ENCODE results near the gene LAS1L. TPM values are rescaled to one million over a fixed set of nuclear protein-coding genes. Genes with fewer than 3 reads are reported as not detected.

Gene LAS1L
- total and polyA plus RNA-seq, 2 donors (not counting 1 experiment from before 2014, with no cell fraction given) = 23.4 to 46.7 TPM

DNA sequence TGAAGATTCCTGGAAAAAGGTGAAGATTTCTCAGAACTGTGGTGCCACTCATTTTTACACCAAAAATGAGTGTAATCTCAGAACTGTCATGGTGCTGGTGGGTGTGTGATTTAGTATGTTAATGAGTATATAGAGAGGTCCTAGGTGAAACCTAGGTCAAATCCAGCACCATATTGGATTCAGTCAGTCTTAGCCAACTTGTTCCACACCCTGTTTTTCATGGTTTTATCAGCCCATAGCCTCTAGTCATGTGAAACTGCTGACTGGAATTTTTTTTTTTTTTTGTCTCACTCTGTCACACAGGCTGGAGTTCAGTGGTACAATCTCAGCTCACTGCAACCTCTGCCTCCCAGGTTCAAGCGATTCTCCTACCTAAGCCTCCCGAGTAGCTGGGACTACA is 58.0 kb downstream of the LAS1L start:
- Histone ChIP-seq H2AFZ (ENCODE audit: insufficient read depth, low read depth, low read length, poor library complexity, severe bottlenecking) (no peak overlapping the region), H3K79me2 (ENCODE audit: control insufficient read depth, insufficient read depth, low read length) (no peaks in the 10 kb centered on the region), H3K4me2 (replicated peaks; ENCODE audit: low read depth, low read length, poor library complexity, severe bottlenecking) (no peak overlapping the region), H3K9me3 (ENCODE audit: control extremely low read depth in 1 of 3, control insufficient read depth in 2 of 3, insufficient read depth in 1 of 3, low read length in 2 of 3) (no peaks in the 10 kb centered on the region), H3K27me3 (replicated peaks in 1 of 4; ENCODE audit: control extremely low read depth in 1 of 4, control insufficient read depth in 3 of 4, insufficient read depth in 4 of 4, low read length in 3 of 4) (no peaks in the 10 kb centered on the region), H3K36me3 (replicated peaks in 1 of 2; ENCODE audit: control extremely low read depth in 1 of 2, control insufficient read depth in 1 of 2, extremely low read depth in 1 of 2, insufficient read depth in 2 of 2, low read length in 1 of 2) (no peaks in the 10 kb centered on the region), H3K4me1 (ENCODE audit: control insufficient read depth in 2 of 2, insufficient read depth in 2 of 2, low read length in 2 of 2) (no peaks in the 10 kb centered on the region), H4K20me1 (ENCODE audit: control insufficient read depth, insufficient read depth, low read length, poor library complexity, severe bottlenecking) (no peaks in the 10 kb centered on the region), H3K27ac (ENCODE audit: low read length in 2 of 2) (no peak overlapping the region), H3K9ac (ENCODE audit: low read length) (no peak overlapping the region), H3K4me3 (ENCODE audit: control extremely low read depth in 1 of 5, extremely low read depth in 1 of 5, insufficient read depth in 1 of 5, low read depth in 2 of 5, low read length in 4 of 5) (no peak overlapping the region)
- H3K4me1 Mint-ChIP-seq = no peaks in the 10 kb centered on the region
- ATAC-seq (ENCODE audit: low read depth) (no peak), DNase-seq (no peak)
- no peak overlapping the region for H3K27ac Mint-ChIP-seq
- WGBS (ENCODE audit: insufficient coverage) = no CpG with 5 or more reads among the region's 2 CpGs
- no peak overlapping the region for H3K4me3 Mint-ChIP-seq
- no peak for TF ChIP-seq EZH2 (IDR thresholded peaks at IDR 0.05; ENCODE audit: borderline replicate concordance, insufficient read depth, low read depth, low read length, poor library complexity, severe bottlenecking)
- TF ChIP-seq, protein P1, sequence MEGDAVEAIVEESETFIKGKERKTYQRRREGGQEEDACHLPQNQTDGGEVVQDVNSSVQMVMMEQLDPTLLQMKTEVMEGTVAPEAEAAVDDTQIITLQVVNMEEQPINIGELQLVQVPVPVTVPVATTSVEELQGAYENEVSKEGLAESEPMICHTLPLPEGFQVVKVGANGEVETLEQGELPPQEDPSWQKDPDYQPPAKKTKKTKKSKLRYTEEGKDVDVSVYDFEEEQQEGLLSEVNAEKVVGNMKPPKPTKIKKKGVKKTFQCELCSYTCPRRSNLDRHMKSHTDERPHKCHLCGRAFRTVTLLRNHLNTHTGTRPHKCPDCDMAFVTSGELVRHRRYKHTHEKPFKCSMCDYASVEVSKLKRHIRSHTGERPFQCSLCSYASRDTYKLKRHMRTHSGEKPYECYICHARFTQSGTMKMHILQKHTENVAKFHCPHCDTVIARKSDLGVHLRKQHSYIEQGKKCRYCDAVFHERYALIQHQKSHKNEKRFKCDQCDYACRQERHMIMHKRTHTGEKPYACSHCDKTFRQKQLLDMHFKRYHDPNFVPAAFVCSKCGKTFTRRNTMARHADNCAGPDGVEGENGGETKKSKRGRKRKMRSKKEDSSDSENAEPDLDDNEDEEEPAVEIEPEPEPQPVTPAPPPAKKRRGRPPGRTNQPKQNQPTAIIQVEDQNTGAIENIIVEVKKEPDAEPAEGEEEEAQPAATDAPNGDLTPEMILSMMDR (IDR thresholded peaks at IDR 0.05) = no peak
- H3K9me3 Mint-ChIP-seq (ENCODE audit: insufficient read depth) = peaks cover 2% of the 10 kb centered on the region
- ChIA-PET POLR2A (no interaction called here), CTCF (no interaction called here)
- H3K27me3 Mint-ChIP-seq = no peaks in the 10 kb centered on the region
- intact Hi-C loops (cut with micrococcal nuclease) = no loop called here

DNA sequence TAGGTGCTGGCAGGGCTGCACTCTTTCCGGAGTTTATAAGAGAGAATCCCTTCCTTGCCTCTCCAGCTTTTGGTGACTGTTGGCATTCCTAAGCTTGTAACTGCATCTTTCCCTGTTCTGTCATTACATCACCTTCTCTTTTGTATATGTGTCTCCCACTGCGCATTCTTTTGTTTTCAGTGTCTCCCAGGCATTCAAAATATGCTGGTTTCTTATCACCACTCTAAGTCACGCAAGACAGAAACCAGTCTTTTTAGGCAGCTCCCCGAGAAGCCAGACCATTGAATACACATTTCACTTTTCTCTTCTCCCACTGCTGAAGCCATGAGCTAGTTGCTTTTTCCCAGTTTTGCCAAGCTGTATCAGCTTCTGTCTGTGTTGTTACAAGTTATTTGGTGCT is 71.0 kb downstream of the LAS1L start:
- CTCF ChIA-PET = no interaction called here
- no peak overlapping the region for H3K9ac ChIP-seq (ENCODE audit: low read length)

More for the DNA sequence above, 71.0 kb downstream of the LAS1L start:
- TF ChIP-seq, protein P1 (IDR thresholded peaks at IDR 0.05) = no peak
- TF ChIP-seq EZH2 (IDR thresholded peaks at IDR 0.05; ENCODE audit: borderline replicate concordance, insufficient read depth, low read depth, low read length, poor library complexity, severe bottlenecking) = no peak
- H3K9me3 ChIP-seq (ENCODE audit: control extremely low read depth in 1 of 3, control insufficient read depth in 2 of 3, insufficient read depth in 1 of 3, low read length in 2 of 3) = peaks cover 0 to 4% (median 0%) of the 10 kb centered on the region in 3 donors
- Mint-ChIP-seq H3K27me3 (no peaks in the 10 kb centered on the region), H3K4me1 (no peaks in the 10 kb centered on the region), H3K27ac (no peak overlapping the region), H3K4me3 (no peak overlapping the region), H3K9me3 (ENCODE audit: insufficient read depth) (peaks cover 3% of the 10 kb centered on the region)
- ATAC-seq (ENCODE audit: low read depth) (no peak), DNase-seq (no peak)
- no peaks in the 10 kb centered on the region for H3K27me3 ChIP-seq (replicated peaks in 1 of 4; ENCODE audit: control extremely low read depth in 1 of 4, control insufficient read depth in 3 of 4, insufficient read depth in 4 of 4, low read length in 3 of 4)
- WGBS (ENCODE audit: insufficient coverage) = 60% methylated on average over 1 of the region's 4 CpGs
- H4K20me1 ChIP-seq (ENCODE audit: control insufficient read depth, insufficient read depth, low read length, poor library complexity, severe bottlenecking) = no peaks in the 10 kb centered on the region
- H2AFZ ChIP-seq (ENCODE audit: insufficient read depth, low read depth, low read length, poor library complexity, severe bottlenecking) = no peak overlapping the region
- no peaks in the 10 kb centered on the region for H3K36me3 ChIP-seq (replicated peaks in 1 of 2; ENCODE audit: control extremely low read depth in 1 of 2, control insufficient read depth in 1 of 2, extremely low read depth in 1 of 2, insufficient read depth in 2 of 2, low read length in 1 of 2)
- intact Hi-C loops (cut with micrococcal nuclease) = no loop called here
- H3K27ac ChIP-seq (ENCODE audit: low read length in 2 of 2) = no peak overlapping the region
- no peaks in the 10 kb centered on the region for H3K4me1 ChIP-seq (ENCODE audit: control insufficient read depth in 2 of 2, insufficient read depth in 2 of 2, low read length in 2 of 2)
- no peak overlapping the region for H3K4me3 ChIP-seq (ENCODE audit: control extremely low read depth in 1 of 5, extremely low read depth in 1 of 5, insufficient read depth in 1 of 5, low read depth in 2 of 5, low read length in 4 of 5)
- no peak overlapping the region for H3K4me2 ChIP-seq (replicated peaks; ENCODE audit: low read depth, low read length, poor library complexity, severe bottlenecking)
- H3K79me2 ChIP-seq (ENCODE audit: control insufficient read depth, insufficient read depth, low read length) = no peaks in the 10 kb centered on the region
- POLR2A ChIA-PET = no interaction called here

Other genes with a start within 250 kb of the LAS1L start
- gene MSN, start 132.9 kb upstream of the LAS1L start, total RNA-seq = 413 and 414 TPM in 2 replicates
- 167 and 181 TPM in 2 replicates for gene MSN, start 132.9 kb upstream of the LAS1L start, polyA plus RNA-seq

All from B cell (primary cell).